C4-2B (cell line): ENCODE measurements around the gene ZNF107.
A peak's percentile ranks its signal among the peaks of the same experiment; 100 is the strongest.

Experiments
- H3K27ac ChIP-seq: fragments of 450-650 bp; 2 replicates; pipeline ENCODE4 v1.5.1; 2017
- CTCF ChIP-seq: fragments of 450-650 bp; conservative IDR thresholded peaks from 2 replicates; pipeline ENCODE4 v1.5.1; 2017; ENCODE audit warnings: mild to moderate bottlenecking
- ZFX ChIP-seq: fragments of 450-650 bp; IDR thresholded peaks from 2 replicates; pipeline ENCODE4 v1.6.1; 2017

ZNF107 gene

DNA sequence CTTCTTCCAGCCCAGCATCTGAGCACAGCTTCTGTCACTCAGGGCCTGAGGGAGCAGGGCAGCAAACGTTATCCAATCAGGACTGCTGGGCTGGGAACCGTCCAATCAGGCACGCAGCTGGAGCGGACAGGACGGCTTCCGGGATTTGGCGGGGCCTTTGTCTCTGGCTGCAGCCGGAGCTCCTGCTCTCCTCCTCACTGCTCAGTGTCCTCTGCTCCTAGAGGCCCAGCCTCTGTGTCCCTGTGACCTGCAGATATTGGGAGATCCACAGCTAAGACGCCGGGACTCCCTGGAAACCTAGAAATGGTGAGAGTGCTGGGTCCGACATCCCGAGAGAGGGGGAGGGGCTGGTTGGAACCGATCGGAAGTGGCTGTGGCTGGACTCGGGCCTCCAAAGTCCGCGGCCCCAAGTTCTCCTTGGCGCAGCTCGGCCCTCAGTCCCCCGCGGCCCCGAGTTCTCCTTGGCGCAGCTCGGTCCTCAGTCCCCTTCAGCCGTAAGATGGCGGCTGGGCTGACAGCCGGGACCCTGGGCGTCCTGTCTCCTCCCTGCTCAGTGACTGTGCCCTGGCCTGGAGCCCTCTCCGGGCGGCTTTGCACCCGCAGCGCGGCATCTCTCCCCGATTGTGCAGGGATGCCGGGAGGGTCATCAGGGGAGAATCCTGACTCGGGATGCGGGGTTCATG is at the start of gene ZNF107:
Gene ZNF107 (plus strand): TSS at position 154 of the 683 bp plus-strand sequence. CDS start 150 bp downstream, at position 304.
- peak within 1 kb of the TSS; percentile 84 for H3K27ac ChIP-seq
- TF ChIP-seq CTCF (no peak), ZFX (peak; percentile 75)

- no peak for TF ChIP-seq ZFX
- TF ChIP-seq CTCF: peak; percentile 69
- no peak overlapping the region for H3K27ac ChIP-seq
Measured at GRCh38 chr7:64618785-64619456, 47.0 kb upstream of the ZNF107 start.

- no peak for TF ChIP-seq CTCF
- TF ChIP-seq ZFX: no peak
- H3K27ac ChIP-seq: no peak overlapping the region
Measured at GRCh38 chr7:64619705-64620104, 46.2 kb upstream of the ZNF107 start.

- TF ChIP-seq CTCF (peak; percentile 23), ZFX (no peak)
Measured at GRCh38 chr7:64621656-64622055, 44.3 kb upstream of the ZNF107 start.

GRCh38 chr7:64625114-64626082 is 40.5 kb upstream of the ZNF107 start:
- TF ChIP-seq ZFX (no peak), CTCF (peak; percentile 83)
- no peak overlapping the region for H3K27ac ChIP-seq

More at GRCh38 chr7:64621656-64622055, 44.3 kb upstream of the ZNF107 start:
- no peak overlapping the region for H3K27ac ChIP-seq

GRCh38 chr7:64626083-64626469 is 39.9 kb upstream of the ZNF107 start:
- TF ChIP-seq CTCF (no peak), ZFX (no peak)
- H3K27ac ChIP-seq: no peak overlapping the region
